Measurements from ENCODE around the gene MAPK1IP1L. TPM values are rescaled to one million over a fixed set of nuclear protein-coding genes. Genes with fewer than 3 reads are reported as not detected.
"Not testable (repeated sequence)": the region's sequence is repeated elsewhere in the genome, so short reads cannot be mapped to it uniquely, and the experiment has no call there.

The MAPK1IP1L gene
- total RNA-seq, 4 donors from 2014 or later: 36.8 to 73.7 (median 54.0) TPM

DNA sequence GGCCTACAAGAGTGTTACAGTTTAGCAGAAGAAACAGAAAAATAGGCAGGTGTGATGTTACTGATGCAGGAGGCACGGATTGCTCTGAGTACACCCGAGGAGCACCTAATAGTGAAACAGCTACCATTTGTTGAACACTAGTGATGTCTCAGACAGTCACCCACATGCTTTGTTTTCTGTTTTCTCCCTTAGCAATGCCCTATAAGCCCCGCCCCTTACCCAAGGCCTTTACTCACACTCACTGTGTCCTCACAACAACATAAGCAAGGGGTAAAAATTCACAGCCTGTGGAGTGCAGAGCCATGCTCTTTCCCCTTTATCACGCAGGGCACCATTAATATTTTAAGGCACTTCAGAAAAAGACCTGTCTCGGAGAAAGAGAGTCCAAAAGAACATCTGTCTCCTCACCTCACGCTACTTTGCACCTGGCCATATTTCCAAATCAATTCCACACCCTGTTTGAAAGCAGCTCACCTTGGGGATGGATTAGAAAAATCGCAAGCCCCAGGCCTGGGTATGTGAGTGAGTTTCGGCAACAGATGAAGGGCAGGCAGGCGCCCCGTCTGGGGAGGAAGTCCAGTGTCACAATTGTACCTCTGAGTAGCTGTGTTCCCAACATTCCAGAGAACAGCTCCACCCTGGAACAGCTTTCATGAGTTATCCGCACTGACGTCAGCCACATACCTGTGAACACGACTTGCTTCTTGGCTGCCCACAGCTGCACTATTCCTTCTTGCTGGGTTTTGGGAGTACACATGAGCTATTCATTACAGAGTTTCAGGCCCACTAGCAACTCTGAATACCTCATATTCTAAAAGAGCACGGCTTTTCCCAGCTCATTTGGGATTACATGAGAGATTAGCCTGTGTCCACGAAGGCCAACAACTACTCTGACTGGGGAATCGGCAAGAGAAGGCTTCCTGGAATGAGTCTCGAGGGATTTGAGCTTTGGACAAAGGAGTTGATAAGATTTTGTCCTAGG lies 26.0 kb downstream of the MAPK1IP1L start:
- TF ChIP-seq CTCF (IDR thresholded peaks at IDR 0.05): no peak
- no peak for TF ChIP-seq POLR2A (IDR thresholded peaks at IDR 0.05)
- peak in 1 of 2 donors; percentile 62 for DNase-seq (ENCODE audit: low spot score in 2 of 2)
- no peak overlapping the region for H3K4me3 ChIP-seq (ENCODE audit: low read depth, poor library complexity, severe bottlenecking)
- 55 to 56% methylated on average over 17 of the region's 17 CpGs for WGBS, 2 donors
- intact Hi-C loops (cut with DNase I; ENCODE audit: low total_unique reads): no loop called here

GRCh38 chr14:55079961-55080360 lies 28.5 kb downstream of the MAPK1IP1L start:
- DNase-seq (ENCODE audit: low spot score in 2 of 2): peak in 1 of 2 donors; percentile 65
- intact Hi-C loops (cut with DNase I; ENCODE audit: low total_unique reads): loop anchor here (10.0 kb wide), 1 partner anchor 55 kb away; no protein-coding TSS in a partner anchor
- WGBS, 2 donors: 80 to 89% methylated on average over 6 of the region's 6 CpGs
- not testable (repeated sequence) for H3K4me3 ChIP-seq (ENCODE audit: low read depth, poor library complexity, severe bottlenecking)

- peak in 1 of 2 donors; percentile 9 for DNase-seq (ENCODE audit: low spot score in 2 of 2)
- no peak overlapping the region for H3K4me3 ChIP-seq (ENCODE audit: low read depth, poor library complexity, severe bottlenecking)
- intact Hi-C loops (cut with DNase I; ENCODE audit: low total_unique reads): loop anchor here (10.0 kb wide), 1 partner anchor 50 kb away; no protein-coding TSS in a partner anchor
- TF ChIP-seq CTCF (IDR thresholded peaks at IDR 0.05) (no peak), POLR2A (IDR thresholded peaks at IDR 0.05) (no peak)
Observed at GRCh38 chr14:55084401-55085059, 33.1 kb downstream of the MAPK1IP1L start.

DNA sequence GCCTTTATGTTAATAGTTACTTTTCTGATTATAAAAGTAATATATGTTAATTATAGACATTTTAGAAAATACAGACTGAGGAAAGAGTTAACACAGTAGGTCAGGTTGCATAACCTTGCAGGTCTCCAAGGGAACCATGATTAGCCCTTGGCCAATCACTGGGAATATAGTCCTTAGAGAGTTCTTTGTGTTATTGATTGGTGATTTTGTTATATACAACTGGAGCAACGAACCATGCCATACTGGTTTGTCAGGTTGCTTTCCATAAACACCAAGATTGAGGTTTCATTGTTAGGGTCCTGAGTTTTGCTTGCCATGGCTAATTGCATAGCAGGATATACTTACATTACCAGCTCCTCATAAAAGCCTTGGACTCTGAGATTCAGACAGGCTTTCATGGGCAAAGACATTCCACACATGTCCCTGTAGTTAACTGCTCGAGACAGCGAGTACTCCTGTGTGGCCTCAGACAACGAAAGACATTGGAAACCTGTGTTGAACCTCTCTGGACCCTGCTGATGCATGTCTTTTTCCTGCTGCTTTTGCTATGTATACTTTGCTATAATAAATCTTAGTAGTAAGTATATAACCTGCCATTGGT lies 33.7 kb downstream of the MAPK1IP1L start:
- WGBS, 2 donors: 66% methylated on average over 4 of the region's 4 CpGs
- TF ChIP-seq CTCF (IDR thresholded peaks at IDR 0.05) (no peak), POLR2A (IDR thresholded peaks at IDR 0.05) (no peak)
- intact Hi-C loops (cut with DNase I; ENCODE audit: low total_unique reads): loop anchor here (10.0 kb wide), 1 partner anchor 50 kb away; no protein-coding TSS in a partner anchor
- H3K4me3 ChIP-seq (ENCODE audit: low read depth, poor library complexity, severe bottlenecking): no peak overlapping the region
- peak in 1 of 2 donors; percentile 8 for DNase-seq (ENCODE audit: low spot score in 2 of 2)

DNA sequence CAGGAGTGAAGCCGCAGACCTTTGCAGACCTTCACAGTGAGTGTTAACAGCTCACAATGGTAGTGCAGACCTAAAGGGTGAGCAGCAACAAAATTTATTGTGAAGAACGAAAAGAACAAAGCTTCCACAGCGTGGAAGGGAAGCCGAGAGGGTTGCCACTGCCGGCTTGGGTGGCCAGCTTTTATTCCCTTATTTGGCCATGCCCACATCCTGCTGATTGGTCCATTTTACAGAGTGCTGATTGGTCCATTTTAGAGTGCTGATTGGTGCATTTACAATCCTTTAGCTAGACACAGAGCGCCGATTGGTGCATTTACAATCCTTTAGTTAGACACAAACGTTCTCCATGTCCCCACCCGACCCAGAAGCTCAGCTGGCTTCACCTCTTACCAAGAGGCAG lies 35.5 kb downstream of the MAPK1IP1L start:
- TF ChIP-seq POLR2A (IDR thresholded peaks at IDR 0.05): no peak
- no peak for TF ChIP-seq CTCF (IDR thresholded peaks at IDR 0.05)
- 91 to 92% methylated on average over 9 of the region's 9 CpGs for WGBS, 2 donors
- DNase-seq (ENCODE audit: low spot score in 2 of 2): peak in 1 of 2 donors; percentile 13
- no peak overlapping the region for H3K4me3 ChIP-seq (ENCODE audit: low read depth, poor library complexity, severe bottlenecking)
- intact Hi-C loops (cut with DNase I; ENCODE audit: low total_unique reads): loop anchor here (10.0 kb wide), 1 partner anchor 48 kb away; no protein-coding TSS in a partner anchor
